ENCODE data around the gene KRTAP20-3.

The KRTAP20-3 gene

DNA sequence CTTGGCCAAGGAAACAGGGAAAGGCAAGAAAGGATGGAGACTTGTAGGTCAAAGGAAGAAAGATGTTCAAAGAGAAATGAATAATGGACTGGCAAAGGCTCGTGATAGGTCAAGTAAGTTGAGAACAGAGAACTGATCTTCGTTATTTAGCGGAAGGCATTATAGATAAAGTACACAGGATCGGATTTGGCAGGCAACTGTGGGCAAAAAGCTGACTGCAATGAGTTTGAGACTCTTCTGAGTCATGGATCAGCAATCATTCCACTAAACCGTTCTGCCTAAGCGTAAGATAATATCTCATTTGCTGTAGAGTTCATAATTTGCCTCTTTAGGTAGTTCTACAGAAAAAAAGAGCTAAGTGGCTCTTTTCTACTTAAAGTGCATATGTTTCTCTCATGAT lies 41.8 kb downstream of the KRTAP20-3 start:
- no peak for DNase-seq

DNA sequence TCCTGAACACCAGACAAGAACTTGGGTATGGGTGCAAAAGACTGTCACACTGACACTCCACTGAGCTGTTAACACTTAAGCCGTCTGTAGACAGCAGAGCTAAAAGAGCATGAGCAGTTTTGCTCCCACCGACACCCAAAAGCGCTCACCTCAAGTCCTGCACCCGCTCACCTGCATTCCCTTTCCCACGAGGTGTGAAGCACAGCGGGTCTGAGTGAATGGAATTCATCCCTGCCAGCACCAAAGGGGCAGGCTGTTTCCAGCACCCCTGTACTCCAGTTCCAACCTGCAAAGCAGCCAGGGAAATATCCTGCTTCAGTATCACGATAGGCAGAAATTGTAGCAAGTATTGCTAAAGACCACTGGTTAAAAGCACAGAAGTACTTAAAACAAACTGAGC lies 47.2 kb downstream of the KRTAP20-3 start:
- DNase-seq, result no peak
